GM10248 (cell line): ENCODE data around the gene TGFBI.

Experiments used
- CTCF ChIA-PET: fragments of 300-600 bp; sonication (Branson Sonifier 250); formaldehyde crosslinking; extraction: SDS; loops from one replicate; lab custom pipeline; 2021; ENCODE audit warnings: antibody characterized with exemption; lab: Yijun Ruan, JAX
- POLR2A ChIA-PET: fragments of 350-650 bp; sonication (Branson Sonifier 250); formaldehyde crosslinking; extraction: SDS; loops from one replicate; lab custom pipeline; 2020; ENCODE audit warnings: antibody characterized with exemption; lab: Yijun Ruan, JAX
- DNase-seq: peaks from one replicate; pipeline ENCODE4 v3.0.0; 2012; ENCODE audit errors: extremely low spot score
- CTCF ChIP-seq: IDR thresholded peaks from 2 replicates; pipeline ENCODE4 v1.5.1; 2012; ENCODE audit warnings: mild to moderate bottlenecking, low read depth; ENCODE audit errors: extremely low read depth, missing control alignments, control extremely low read depth

Gene TGFBI

GRCh38 chr5:136084698-136085097, 55.9 kb downstream of the TGFBI start:
- TF ChIP-seq CTCF, result no peak
- ChIA-PET POLR2A (no interaction called here), CTCF (interaction anchor here (0.7 to 1.5 kb wide), 2 partner anchors 10 to 12 kb away, joined by 3 to 4 read pairs; no protein-coding TSS in a partner anchor)
- no peak for DNase-seq

- CTCF ChIA-PET, result interaction anchor here (1.2 to 1.4 kb wide), 2 partner anchors 25 to 49 kb away, joined by 3 read pairs; no protein-coding TSS in a partner anchor
- DNase-seq, result no peak
- POLR2A ChIA-PET, result no interaction called here
- TF ChIP-seq CTCF, result no peak
These were observed 58.2 kb downstream of the TGFBI start for GRCh38 chr5:136086783-136087566.

GRCh38 chr5:136087961-136088871, 59.4 kb downstream of the TGFBI start:
- ChIA-PET POLR2A (no interaction called here), CTCF (interaction anchor here (1.2 to 1.4 kb wide), 2 partner anchors 24 to 48 kb away, joined by 3 read pairs; no protein-coding TSS in a partner anchor)
- DNase-seq, result no peak
- TF ChIP-seq CTCF, result no peak

GRCh38 chr5:136089791-136090190, 61.0 kb downstream of the TGFBI start:
- POLR2A ChIA-PET, result no interaction called here
- no peak for TF ChIP-seq CTCF
- CTCF ChIA-PET, result no interaction called here
- no peak for DNase-seq

GRCh38 chr5:136090319-136090718, 61.5 kb downstream of the TGFBI start:
- POLR2A ChIA-PET, result no interaction called here
- CTCF ChIA-PET, result no interaction called here
- DNase-seq, result no peak
- TF ChIP-seq CTCF, result no peak

- no peak for DNase-seq
- ChIA-PET POLR2A (no interaction called here), CTCF (interaction anchor here (0.6 to 1.4 kb wide), 5 partner anchors 9 to 77 kb away, joined by 3 read pairs; no protein-coding TSS in a partner anchor)
- no peak for TF ChIP-seq CTCF
These were observed 65.6 kb downstream of the TGFBI start for GRCh38 chr5:136094189-136094912.
